Activated T-helper 9 cell treated with anti-CD3 and anti-CD28 coated beads, Interleukin-2, amount 50 U/mL, for 16 hours (primary cell): ENCODE data around the gene PSMB9.

Experiments used
- DNase-seq: peaks from one replicate; pipeline ENCODE4 v3.0.0-alpha.2; 2020; ENCODE audit warnings: low read depth

The PSMB9 gene

DNA sequence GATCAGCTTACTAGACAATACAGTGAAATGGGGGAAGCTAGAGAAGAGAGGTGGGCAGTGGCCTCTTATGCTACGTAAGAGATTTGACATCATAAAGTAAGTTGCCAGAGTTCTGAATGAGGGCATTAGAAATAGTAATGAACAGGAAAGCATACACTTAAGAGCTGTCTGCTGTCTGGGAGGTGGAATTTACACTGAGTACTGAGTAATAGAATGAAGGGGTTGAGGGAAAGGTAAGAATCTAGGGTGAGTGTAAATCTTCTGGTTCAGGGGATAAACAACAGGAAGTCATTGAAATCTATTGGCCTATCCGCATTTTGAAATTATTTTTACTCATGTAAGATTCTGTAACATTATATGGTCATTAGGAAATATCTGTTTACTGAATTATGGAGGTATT lies 51.1 kb downstream of the PSMB9 start:
- DNase-seq, result no peak

- no peak for DNase-seq
Observed at GRCh38 chr6:32906539-32906938, 52.5 kb downstream of the PSMB9 start.

GRCh38 chr6:32908897-32909296 lies 54.9 kb downstream of the PSMB9 start:
- DNase-seq, result no peak
